Activated naive CD8-positive, alpha-beta T cell treated with anti-CD3 and anti-CD28 coated beads, Interleukin-2, amount 50 U/mL, for 16 hours (primary cell): Measurements from ENCODE around the gene TGFBR1.

ENCODE experiments used
- DNase-seq: peaks from one replicate; pipeline ENCODE4 v3.0.0-alpha.2; 2020; ENCODE audit warnings: low read depth, low spot score

The TGFBR1 gene

DNA sequence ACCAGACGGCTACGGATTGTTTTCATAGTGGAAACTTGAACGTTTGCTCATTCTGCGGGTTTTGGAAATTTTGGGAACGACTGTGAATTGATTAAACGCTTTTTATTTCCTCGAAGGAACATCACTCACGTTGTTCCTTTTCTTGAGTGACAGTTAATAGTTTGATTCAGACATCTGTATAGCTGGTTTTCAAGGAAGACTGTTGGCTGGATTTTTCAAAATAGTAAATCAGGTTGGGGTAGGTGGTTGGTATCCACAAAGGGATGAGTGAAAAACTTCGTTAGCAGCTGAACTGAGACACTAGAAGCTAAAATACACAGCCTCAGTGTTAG is 1.1 kb downstream of the TGFBR1 start:
- DNase-seq: no peak

DNA sequence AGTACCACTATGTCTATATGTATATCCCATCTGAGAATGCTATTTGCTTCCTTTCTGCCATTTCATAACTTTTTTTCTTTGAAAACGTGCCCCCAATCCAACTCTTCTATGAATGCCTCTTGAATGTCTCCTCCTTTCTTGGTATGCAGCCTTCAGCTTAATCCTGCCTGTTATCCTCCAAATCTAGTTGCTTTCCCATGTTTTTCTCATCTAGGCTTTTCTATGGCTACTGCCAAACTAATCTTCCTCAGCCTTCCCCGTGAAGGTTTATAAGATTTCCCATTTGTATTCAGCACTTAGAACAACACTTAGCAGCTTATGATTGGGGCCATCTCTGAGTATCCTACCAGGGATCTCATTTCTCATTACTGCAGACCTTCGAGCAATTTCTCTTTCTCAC is 2.5 kb downstream of the TGFBR1 start:
- no peak for DNase-seq

DNA sequence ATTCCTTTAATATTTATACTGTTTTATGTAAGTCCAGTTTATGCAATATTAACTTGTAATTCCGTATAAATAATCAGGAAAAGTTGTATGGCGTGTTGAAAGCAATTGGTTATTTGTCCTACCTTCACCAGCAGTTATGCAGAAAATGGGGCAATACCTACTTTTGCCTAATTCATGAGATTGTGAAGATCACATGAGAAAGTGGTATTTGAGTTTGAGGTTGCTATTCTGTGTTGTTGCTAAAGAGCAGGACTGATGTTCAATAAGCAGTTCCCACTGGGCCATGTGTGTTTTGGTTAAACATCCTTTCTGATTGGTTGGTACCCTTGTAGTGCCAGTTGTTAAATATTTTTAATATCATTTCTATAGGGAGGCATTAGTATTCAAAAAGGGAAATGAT is 3.2 kb downstream of the TGFBR1 start:
- no peak for DNase-seq

DNA sequence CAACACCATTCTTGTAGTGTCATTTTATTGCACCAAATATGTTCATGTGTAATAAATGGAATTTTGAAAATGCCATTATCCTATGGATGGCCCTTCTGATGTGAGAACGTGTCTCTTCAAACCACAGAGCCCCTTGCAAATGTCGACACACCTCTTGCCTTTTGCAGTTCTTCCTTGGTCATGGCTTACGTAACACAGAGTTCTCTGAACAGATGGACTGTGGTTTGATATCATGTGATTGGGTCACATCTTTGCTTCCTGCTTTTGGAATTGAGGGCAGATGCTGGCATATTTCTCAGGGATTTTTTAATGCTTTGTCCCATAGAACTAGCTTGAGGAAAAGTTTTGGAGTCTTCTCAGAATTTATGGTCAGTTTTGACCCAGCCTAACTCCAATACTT is 4.6 kb downstream of the TGFBR1 start:
- no peak for DNase-seq

DNA sequence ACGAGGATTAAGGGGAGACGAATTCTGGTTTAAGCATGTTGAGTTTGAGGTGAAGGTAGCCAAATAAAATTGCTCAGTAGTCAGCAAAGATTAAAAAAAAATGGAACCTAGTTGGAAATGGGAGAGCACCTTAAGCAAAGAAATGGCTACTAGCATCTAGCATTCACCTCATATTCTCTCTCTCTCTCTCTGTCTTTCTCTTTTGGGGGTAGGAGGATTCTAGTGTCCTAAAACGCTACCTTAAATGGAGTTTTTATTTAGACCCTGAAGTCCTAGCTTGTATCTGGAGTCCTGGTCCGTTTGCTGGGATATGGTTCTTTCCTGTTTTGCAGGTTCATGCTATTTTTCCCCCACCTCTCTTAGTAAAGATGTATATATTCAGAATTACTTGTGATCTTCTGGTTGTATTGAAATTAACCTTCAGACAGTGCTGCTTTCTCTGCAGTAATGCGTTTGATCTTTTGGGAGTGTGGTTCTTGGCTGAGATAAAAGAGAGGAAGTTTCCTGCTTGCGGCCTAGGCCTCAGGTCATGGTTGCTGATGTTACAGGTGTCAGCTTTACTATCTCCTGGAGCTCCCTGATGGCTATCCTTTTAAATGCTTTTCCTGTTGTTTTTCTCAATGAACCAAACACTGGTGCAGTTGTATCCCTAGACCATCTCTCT is 8.0 kb downstream of the TGFBR1 start:
- DNase-seq: no peak

DNA sequence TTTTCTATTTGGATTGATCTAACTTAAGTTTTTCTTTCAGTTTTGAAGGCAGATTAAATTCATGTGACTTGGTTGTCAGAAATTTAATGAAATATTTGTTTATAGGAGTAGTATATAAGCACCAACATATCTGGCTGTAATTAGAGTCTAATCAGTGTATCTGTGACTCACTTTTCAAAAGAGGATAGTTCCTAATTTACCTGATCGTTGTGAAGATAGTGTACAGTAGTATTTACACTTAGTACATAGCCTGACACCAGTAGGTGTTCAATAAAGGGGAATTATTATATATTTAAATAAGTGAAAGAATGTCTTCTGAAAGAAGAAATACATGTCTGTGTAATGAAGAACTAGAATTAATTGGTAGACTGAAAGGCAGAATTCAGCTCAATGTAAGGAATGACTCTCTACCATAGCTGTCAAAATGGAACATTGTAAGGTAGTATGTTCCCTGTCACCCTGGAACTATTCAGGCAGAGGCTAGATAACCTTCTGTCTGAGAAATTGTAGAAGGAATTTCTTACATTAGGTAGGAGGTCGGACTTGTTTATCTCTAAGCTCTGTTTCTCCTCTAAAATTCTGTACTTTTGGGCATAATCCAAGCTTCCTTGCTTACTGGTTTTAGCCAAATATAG is 8.6 kb downstream of the TGFBR1 start:
- no peak for DNase-seq

DNA sequence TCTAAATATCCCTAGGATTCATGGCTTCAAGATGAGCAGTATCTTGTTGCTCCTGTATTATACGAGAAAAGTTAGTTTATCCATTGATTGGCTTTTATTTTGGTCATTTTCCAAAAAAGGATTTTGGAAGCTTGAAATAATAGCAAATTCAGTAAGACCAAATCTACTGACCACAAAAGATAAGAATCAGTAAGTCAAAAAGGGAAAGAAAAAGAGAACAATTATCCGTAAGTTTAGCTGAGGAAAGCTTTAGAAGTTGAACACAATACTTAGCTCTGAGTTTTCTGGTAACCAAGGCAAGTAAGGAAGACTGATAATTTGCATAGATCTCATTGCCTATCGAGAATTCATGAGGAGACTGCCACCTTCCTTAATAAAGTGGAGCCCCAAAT is 9.1 kb downstream of the TGFBR1 start:
- DNase-seq: no peak

DNA sequence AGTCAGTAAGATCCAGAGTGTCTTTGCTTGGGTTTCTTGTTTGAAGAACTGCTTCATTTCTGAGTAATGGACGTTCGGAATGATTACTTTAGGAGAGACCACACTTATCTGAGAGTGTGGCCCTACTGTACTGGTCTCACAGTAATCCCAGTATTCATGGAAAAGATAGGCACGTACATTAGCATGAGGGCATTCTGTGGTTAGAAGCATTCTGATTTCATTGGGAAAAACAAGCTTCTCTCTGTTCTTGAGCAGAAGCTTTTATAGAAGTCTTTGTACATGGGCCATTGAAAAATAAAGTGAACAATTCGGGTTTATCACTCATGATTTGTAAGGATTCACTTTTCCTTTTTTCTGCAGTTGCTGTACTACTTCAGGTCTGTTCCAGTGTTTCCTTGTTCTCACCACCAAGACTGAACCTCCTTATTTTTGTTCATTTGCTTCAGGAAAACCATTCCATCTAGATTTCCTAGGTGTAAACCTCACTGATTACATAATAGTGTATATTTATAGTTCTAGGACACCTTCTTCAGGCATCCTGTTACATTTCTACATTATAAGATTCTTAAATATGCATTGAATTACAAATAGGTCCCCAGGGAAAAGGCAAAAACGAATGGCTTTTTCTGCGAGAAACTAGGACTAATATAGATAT is 10.1 kb downstream of the TGFBR1 start:
- DNase-seq: no peak

DNA sequence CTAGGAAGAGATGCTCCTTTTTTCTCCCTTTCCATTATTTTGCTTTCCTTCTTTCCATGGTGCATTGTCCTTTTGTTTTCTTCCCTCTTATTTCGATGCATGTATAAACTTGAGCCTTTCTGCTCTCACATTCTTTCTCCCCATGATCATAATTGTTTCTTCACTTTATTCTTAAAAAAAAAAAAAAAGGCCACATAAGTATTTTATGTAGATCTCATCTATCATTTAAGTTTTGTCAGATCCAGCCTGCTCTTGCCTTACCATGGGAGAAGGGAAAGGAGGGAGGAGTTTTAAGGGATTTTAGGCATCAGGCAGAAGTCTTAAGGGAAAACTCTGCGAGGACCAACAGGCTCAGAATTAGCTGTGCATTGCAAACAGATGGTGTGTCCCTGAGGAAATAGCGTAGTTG is 11.1 kb downstream of the TGFBR1 start:
- DNase-seq: no peak

DNA sequence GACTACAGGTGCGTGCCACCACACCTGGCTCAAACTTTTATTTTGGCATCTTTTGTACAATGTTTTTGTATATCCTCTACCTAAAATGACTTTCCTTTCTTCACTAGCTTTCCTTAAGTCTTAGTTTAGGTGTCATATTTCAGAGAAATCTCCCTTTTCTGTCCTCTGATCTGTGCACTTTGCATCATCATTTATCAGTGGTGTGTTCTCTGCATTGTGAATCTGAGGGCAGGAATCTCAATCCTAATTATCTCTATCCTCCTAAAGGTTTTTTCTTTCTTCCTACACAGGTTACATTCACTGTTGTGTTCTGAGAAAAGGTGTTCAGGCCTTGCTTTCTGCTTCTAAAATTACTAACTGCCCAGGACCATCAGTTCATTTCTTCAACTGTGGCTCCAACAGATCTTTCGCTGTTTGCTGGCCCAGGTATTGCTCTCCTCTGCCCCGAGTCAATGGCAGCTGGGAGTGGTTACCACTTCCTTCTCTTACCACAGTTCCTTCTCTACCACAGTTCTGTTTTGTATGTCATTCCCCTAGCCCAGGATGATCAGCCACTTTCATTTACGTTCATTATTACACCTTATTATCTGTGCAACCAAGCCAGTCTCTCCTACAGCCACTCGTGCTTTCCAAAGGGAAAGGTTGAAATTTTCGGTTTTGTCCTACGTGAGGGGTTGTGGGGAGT is 14.0 kb downstream of the TGFBR1 start:
- no peak for DNase-seq

DNA sequence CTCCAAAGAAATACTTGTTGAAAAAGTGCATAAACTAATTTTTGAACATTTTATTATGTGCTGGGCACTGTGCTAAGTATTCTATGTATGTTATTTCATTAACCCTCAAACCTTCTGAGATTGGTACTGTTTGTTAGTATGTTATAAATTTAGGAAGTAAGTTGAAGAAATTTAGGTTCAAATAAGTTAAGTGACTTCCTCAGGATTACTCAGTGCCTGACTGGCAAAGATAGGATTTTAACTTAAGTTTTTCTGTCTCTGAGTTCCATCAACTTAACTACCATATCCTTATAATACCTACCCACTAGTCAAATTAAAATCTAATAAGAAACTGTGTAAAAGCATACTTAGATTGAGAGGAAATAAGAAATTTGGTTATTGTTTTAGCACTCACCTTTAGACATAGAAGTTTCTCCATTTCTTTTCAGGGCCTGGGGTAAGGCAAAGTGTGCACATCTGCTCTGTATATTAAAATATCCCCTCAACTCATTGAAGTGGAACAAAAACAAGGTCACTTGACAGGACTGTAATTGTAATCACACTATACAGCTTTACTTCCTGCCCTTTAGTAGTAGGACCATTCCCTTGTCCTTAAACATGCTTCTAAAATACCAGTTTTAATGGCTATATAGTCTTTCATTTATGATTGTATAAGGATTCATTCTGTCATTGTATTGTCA is 15.2 kb downstream of the TGFBR1 start:
- no peak for DNase-seq

DNA sequence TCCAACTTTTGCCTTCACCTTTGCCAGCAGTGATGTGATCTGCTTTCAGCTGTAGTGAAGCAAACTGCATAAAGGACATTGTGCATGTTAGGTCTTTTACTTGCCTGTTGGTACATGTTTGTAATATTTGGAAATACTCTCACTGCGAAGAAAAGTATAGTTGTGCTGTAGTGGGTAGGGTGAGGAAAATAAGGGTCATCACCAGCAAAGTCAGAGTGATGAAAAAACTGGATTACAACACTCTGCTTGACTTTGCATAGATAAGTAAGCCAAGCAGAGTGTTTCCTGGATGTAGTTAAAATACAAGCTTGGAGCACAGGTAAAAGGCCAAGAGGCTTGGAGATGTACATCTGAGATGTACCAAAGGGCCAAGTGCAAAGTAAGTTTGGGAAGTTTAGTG is 16.7 kb downstream of the TGFBR1 start:
- no peak for DNase-seq

DNA sequence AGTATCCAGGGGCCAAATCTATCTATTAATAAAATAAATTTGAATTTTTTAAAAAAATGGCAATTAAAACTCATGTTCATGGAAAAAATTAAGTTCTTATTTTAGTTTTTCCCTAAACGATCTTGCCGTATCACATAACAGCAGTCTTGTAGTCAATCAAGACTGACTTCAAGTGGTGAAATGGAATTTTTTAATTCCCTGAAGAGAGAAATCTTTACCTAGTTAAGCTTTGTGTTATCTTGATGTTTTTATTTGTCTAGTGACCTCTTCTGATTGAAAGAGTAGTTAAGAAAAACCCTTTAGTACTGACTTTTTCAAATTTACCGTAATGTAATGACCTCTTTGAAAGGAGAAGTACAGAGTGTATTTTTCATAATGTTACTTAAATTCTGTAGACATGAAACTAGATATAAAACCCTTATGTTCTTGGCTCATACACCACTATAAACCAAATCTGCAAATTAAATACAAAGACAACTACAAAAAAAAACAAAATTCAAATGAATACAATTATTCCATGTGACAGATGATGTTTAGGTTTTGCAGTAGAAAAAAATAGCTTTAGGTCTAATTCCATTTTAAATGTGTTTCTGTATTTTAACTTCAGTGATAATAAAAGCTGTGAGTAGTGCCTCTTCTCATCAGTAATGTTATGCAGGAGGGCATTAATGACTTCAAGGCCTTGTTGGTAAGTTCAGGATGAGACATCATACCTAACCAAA is 19.8 kb downstream of the TGFBR1 start:
- no peak for DNase-seq

DNA sequence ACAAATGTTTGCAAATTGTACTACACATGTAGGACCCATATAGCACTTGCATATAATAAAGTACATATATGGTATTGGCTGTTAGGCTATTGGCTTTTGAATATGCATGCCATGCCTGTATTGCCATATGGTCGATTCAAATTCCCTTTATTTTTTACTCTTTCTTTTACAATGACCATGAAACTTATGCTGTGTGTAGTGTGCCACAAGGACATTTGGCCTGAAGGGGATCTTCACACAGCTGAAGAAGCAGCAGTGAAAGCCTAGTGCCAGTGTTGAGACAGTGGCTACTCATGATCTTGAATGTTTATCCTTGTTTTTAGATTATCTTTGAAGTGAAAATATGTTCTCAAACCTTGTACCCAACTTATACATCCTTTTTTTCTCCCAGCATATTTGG is 20.5 kb downstream of the TGFBR1 start:
- DNase-seq: no peak

DNA sequence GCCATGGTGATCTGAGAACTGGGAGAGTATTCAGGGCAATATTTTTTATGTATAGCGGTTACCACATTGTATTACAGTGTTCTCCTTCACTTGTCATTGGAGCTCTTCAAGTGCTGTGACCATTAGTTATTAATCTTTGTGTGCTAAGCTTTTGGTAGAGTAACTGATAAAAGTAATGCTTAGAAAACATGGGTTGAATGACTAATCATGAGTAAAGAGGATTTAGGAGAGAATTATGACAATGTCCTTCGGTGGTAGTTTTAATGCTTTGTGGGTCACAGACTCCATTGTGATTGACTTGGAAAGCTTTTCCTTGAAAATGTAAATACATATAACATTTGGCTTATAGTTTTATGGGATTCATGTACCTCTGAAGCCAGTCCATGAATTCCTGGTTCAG is 21.4 kb downstream of the TGFBR1 start:
- DNase-seq: no peak

DNA sequence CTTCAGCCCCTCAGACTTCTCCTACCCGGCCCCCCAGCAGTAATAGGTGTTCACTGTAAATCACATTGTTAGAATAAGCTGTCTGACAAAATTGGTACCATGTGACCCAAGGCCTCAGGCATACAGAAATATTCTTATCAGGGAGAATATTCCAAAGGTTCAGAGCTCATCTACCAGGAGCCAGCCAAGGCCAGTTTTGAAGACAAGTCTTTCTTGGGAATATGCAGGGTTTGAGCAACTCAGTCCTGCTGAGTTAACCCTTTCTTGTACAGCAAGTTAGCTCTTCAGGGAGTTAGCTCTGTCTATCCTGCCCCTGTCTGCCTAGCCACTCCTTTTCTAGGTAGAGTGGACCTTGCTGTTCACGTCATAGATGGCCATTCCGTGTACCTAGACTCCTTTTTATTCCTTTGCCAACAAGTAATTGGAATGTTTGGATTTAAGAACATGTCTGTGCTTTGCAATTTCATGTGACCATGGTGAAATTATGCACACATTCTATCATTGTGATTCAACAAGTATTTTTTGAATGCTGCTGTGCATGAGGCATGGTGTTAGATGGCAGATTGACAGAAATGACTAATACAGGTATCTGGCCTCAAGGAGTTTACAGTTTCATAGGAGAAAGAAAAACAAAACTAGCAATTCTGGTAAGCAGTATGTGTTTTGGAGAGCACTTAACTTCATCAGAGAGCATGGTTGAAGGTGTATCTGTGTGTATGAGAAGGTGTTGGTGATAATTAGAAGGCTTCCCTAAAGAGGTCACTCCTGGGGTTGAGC is 22.6 kb downstream of the TGFBR1 start:
- no peak for DNase-seq

DNA sequence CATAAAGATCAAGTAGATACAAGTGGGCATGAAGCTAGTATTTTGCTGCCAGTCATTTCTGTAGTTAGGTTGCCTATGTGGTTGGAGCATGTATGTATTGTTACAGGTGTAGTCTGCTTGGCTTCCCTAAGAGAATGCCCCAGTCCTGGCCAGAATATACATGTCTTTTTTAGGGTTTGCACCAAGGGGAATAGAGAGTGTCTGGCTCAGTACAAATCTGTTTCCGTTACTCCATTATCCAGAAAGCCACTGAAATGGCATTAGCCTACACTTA is 23.2 kb downstream of the TGFBR1 start:
- DNase-seq: no peak

DNA sequence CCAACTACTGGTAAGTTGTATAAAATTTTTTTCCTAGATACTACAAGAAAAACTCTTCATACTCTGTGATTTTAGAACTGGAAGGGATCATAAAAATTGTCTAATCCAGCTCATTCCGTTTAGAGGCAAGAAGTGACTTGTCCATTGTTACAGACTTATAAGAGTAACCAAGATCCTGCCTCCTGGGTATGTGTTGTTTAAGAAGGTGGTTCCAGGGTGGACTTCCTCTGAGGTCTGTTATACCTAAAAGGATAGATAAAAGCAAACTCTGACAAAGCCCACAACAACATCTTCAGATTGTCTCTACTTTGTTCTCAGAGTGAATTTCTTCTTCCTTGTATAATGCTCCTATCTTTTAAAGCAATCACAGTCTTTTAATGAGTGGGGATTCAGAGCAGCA is 24.2 kb downstream of the TGFBR1 start:
- DNase-seq: no peak

DNA sequence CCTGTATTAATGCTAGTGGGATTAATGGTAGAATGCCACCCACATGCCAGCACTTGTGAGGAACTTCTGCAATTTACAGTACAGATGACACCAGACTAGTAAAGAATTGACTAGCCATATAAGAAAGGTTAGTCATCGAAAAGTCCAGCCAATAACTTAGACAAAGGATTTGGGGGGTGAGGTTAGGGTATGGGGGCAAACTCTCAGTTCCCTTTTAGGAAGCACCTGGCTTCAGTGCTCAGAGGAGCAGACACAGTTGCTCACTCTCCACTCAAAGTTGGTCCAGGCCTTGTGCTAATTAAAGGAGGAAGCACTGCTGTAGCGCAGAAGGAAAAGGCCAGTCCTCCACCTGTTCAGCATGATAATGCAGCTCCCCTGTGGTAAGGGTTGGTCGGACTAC is 25.2 kb downstream of the TGFBR1 start:
- DNase-seq: no peak

DNA sequence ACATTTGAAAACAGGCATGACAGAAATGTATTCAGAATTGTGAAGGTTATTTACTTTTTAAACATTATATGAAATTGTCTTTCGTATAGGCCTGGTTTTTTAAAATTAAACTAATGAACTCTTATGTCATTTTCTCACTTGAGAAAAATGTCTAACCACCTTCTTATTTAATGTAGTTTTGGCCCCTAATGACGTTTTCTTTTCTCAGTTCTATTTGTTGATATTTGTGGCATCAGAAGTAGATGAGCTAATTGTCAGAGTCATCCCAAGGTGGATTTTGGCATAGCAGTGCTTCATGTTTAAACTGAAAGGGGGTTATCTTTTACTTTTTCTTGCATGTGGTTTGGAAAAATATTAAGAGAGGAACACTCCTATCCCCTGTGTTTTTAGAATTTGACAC is 28.2 kb downstream of the TGFBR1 start:
- DNase-seq: no peak

DNA sequence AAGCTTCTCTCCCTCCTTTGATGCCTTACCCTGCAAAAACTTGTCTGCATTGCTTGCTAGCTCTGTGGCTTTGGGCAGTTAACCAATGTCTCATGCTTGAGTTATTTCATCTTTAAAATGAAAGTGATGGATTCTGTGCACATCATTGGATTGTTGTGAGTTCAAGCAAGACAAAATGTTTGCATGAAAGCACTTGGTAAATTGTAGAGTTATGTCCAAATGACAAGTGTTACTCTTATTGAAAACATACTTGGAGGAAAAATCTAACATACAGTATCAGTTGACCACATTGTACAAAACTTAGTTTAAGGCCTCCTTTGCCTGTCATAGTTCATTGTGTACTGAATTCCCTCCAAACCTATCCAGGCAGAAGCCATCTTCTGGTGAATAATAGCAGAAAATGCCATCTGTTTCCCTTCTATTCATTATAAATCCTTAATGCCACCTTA is 30.0 kb downstream of the TGFBR1 start:
- DNase-seq: no peak
